Measurements from ENCODE around the gene AIFM2.
"Not testable (repeated sequence)": the region's sequence is repeated elsewhere in the genome, so short reads cannot be mapped to it uniquely, and the experiment has no call there.

The AIFM2 gene

DNA sequence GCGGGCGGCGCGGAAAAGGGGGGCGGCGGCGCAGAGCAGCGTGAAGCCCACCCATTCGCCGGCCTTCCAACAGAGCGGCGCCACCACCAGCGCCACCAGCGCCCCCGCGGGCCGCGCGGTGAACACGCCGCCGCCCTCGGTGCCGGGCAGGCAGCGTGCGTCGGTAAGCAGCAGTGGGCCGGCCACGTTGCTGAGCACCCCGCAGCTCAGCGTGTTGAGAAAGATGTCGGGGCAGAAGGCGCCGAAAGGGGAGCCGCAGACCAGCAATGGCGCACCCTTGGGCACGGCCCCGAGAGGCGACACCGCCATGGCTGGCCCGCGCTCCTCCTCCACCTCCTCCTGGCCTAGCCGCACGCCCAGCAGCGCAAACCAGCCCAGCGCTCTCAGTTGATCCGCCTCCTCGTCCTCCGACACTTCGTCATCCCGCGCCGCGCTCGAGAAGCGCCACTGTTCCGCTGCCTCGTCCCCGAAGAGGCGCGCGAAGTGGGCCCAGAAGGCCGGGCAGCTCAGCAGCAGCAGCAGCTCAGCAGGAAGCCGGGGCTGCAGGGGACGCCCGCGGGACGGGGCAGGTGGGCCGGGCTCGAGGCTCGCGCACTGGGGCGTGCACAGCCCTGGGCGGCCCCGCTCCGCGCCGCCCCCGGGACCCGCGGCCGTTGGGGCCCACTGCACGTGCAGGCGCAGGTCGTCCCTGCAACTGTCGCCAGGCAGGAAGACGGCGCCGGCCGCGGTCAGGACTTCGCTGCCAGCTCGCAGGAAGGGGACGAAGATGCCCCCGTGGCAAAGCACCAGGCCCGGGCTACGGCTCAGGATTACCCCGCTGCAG, 13.3 kb upstream of the AIFM2 start:
- peak; percentile 21 to 38 for DNase-seq

DNA sequence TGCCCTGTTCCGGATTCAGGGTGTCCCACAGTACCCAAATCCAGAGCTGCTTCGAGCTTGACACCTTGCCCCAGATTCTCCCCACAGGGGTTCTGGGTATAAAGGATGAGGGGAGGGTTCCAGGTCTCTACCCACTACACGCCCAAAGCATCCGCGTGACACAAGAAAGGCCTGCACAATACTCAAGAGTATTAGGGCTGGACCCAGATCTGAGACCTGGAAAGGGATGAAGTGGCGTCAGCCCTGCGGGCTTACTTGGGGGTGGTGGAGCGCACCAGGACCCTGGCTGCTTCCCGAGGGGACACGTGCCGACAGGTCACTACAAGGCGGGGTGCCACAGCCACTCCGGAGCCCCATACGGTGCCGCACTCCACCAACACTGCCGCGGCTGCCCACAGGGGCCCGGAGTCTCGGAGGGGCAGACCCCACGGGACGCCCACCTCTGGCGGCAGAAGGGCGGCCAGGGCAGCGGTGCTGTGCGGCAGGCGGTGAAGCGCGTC, 12.6 kb upstream of the AIFM2 start:
- no peak for DNase-seq

DNA sequence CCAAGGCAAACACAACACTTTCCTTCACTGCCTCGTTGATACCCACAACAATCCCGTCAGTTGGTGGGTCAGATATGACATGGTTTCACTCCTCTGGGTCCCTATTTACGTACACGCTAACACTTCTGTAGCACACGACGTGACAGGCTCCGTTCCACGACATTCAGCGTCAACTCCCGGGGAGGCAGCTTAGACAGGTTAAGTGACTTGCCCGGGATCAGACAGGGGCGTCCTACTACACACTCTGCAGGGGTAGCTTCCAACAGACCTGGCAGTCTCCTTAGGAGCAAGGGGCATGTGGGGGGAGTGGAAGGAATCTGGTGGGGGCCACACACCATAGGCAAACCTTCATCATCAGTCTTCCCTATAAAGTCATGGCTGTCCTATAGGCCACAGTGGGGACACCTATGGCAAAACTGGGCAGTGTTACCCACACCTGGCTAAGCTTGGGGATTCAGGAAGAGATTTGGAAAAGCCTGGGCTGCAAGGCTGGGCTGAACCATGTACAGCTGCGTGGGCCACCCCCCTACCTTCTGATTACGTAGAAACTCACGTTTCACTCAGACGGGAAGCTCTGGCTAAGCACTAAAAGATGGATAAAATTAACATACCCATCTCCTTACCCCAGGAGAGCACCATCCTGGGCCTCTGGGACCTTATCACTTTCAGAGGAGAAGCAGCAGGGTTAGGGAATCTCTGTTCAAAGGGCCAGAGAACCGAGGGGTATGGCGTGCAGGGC, 11.9 kb upstream of the AIFM2 start:
- no peak for DNase-seq

DNA sequence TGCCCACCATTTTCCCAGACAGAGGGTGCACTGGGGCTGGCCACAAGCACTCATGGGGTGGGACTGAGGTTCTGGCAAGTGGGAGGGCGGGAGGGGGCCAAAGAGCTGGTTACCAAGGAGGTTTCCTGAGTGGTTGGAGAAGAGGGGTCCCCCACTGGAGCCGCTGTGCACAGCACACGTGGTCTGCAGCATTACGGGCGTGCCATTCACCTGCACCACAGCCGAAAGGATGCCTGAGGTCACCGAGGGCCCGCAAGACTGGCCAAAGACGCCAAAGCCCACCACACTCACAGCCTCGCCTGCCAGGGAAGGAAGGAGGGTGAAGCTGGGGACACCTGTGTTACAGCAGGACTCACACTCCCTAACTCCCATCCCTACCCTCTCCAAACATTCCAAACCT, 9.9 kb upstream of the AIFM2 start:
- no peak for DNase-seq

DNA sequence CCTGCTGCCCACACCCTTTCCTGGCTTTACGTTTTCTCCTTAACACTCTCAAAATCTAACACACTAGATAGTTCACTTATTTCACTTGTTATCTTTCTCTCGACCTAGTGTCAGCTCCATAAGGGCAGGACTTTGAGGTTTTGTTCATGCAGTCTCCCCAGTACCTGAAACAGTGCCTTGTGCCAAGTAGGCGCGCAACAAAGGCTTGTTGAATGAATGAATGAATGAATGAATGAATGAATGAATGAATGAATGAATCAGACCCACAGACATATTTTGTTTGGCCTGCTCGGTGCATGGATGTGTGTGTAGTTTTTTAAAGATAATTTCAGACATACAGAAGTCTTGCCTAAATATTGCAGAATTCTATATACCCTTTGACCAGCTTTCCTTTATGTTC, 7.7 kb upstream of the AIFM2 start:
- no peak for DNase-seq

DNA sequence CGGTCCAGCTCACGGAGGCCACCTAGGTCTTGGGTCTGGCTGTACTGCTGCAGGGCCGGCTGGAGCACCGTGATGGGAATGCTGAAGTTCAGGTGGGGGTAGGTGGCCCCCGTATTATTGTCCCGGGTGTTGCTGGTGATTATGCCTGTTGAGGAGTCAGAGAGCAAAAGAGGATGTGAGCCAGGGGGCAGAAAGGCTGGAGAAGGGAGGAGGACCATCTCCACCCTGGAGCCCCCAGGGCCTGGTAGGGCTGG, 7.3 kb upstream of the AIFM2 start:
- DNase-seq, result no peak

DNA sequence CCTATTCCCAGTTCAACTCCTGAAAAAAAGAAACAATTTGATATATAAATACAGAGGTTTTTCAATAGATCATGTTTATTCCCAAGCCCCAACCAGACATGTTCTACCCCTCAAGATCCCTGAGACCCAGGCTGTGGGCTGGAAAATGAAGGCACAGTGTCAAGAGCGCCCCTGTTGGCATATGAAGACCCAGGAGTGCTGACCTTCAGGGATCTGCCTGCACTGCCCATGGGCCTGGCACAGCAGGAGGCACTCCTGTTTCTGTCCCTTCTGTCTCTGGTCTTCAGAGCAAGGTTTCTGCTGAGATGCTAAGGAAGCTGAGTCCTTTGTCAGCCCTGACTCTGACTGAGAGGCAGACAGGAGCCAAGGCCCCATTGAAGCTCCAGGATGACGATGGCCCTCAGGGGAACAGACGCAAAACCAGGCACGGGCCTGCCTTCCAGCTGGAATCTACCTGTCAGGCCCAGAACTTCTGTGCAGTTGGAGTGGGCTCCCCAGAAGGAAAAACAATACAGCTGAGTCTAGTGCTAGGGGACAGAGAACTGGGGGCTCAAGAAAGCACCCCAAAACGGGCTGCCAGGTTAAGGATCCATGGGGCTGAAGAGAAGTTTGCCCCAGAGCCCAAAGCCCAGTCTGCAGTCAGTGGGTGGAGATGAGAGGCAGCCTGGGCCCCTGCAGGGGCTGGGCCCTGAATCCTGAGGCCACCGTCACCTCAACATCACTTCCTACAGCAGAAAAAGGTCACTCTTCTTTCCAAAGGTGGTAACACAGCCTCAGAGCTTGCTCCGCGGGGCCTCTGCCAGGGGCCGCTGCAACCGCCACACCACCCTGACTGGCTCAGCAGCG, 6.7 kb upstream of the AIFM2 start:
- DNase-seq, result no peak

DNA sequence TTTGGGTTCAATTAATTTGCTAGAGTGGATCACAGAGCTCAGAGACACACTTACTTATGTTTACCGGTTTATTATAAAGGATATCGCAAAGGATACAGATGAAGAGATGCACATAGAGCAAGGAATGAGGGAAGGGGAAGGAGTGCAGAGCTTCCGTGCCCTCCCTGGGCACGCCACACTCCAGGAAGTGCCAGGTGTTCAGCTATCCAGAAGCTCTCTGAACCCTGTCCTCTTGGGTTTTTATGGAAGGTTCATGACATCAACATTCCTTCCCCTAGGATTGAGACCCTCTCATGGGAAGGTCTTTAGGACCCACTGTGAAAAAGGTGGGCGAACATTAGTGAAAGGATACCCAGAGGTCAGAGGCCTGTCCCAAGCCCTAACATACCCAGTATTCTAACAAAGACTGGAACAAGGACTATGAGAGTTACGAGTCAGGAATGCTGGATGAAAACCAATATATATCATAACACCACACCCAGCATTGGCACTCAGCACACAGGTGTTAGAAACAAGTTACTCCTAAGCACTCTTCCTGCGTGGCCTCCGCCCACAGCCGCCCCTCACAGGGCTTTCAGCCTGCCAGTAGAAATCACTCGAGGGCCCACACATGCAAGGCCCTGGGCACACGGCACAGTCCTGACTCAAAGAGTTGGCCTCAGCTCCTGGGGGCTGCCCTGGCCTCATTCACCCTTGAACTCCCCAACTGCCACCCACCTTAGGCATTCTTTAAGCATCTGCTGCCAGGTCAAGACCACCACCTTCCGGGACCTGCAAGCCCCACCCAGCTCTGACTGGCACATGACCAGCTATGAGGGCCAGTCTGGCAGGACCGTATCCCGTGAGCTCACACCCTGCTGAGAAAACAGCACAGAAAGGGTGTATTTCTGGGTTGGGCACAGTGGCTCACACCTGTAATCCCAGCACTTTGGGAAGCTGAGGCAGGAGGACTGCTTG, 5.6 kb upstream of the AIFM2 start:
- DNase-seq, result no peak

DNA sequence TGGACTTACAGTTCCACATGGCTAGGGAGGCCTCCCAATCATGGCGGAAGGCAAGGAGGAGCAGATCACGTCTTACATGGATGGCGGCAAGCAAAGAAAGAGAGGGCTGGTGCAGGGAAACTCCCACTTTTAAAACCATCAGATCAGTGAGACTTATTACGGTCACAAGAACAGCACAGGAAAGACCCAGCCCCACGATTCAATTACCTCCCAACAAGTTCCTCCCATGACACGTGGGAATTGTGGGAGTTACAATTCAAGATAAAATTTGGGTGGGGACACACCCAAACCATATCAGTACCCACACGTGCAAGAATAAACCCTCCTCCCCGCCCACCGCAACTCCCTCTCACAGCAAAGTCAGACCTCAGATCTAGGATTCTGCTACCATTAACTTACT, 4.5 kb upstream of the AIFM2 start:
- no peak for DNase-seq

DNA sequence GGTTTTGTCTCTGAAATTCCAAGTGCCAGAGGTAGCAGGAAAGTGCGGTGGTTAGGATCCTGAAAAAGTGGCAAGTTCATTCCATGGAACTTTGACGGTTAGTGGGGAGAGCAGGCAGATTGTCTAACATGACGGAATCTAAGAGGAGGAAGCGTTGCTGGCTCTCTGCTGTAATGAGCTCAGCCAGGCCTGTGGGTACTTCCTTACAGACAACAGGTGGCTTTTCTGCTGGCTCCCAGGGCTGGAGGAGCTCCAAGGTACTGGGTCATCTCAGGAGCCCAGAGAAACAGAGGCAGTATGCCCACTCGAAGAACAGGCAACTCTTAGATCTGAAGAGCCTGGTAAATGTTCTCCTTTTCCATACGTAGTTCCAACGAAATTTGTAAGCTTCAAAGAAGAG, 3.1 kb upstream of the AIFM2 start:
- DNase-seq, result no peak

DNA sequence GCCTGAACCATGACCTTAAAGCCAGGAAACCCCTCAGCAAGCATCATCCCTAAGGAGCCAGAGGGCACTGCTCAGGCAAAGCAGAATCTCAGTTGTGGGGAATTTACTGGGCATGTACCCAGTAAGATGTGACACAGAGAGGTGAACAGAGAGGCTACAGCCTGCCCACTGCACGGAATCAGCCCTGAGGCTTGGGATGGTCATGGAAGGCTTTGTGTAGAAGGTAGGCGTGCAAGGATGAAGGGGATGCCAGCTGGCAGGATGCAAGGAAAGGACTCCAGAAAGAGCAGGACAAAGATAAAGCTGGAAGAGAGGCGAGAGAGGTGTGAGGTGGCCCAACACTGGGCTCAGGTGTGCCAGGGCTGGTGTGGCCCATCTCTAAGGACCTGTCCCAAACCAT, 2.4 kb upstream of the AIFM2 start:
- no peak for DNase-seq

DNA sequence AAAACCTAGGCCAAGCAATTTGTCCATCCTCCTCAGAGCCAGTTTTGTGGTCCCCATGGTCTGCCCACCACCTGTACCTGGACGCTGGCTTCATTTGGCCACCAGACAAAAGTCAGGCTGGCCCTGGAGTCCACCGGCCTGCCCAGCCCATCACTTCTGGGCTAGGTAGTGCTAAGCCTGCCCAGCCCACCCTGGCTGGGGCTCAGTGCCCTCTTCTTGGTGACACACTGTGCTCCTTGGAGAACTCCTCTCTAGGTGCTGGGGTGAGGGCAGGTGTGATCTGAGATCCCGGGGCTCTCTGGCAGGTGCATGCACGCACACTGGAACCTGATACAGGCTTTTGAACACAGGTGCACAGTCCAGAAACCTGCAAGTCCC, 1.1 kb downstream of the AIFM2 start:
- no peak for DNase-seq

DNA sequence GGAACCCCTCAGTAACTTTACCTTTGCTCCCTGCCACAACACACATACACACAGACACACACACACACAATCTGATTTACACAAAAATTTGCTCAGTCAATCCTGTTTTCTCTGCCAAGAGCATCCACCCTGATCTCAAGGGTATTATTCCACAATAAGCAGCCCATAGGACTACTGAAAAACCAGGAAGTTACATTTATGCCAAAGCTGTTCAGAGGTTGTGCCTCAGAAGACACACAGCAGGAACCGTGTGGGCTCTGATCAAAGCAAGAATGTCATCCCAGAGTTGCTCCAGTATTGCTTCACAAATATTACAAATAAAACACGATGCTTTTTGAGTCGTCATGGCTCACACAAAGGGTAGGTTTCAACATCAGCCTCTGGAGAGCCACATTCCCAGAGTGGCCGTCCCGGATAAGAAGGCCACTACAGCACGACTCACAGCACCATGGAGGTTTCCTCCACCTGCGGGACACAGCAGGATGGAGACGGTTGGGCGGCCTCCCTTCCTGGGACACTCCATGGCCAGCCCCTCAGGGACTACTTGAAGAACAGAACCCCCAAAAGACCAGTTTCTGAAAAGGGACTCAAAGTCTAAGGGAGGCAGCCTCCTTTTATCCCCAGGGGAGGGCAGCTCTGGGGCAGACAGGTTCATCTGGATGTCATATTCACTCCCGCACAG, 1.6 kb downstream of the AIFM2 start:
- DNase-seq, result no peak

DNA sequence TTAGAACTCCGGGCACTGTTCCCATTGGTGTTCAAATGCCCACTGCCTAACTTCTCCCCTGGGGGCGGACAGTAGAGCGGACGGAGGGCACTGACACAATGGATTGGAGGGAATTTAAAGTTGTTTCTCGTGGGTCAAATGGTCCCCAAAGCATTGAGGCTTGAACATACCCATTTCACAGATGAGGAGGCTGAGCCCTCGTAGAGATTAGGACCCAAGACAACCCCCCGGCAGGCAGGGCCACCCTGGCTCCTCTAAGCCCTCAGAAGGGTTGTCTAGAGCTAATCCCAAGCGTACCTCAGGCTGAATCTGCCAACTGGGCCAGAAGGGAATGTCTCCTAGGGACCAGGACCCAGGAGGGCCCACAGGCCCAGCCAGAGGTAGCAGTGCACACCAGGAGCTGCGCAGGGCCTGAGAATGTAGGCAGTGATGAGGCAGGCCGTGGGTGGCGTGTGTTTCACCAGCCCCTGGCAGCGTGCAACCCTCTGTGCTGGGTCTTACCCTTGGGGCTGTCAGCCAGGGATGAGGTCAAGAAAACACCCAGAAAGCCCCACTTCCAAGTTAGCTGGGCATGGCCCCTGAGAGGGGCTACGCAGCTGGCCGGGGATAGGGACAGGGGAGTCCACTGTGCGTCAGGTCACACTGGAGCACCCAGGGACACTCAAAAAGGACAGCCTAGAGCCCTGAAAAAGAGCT, 5.8 kb downstream of the AIFM2 start:
- DNase-seq, result no peak

DNA sequence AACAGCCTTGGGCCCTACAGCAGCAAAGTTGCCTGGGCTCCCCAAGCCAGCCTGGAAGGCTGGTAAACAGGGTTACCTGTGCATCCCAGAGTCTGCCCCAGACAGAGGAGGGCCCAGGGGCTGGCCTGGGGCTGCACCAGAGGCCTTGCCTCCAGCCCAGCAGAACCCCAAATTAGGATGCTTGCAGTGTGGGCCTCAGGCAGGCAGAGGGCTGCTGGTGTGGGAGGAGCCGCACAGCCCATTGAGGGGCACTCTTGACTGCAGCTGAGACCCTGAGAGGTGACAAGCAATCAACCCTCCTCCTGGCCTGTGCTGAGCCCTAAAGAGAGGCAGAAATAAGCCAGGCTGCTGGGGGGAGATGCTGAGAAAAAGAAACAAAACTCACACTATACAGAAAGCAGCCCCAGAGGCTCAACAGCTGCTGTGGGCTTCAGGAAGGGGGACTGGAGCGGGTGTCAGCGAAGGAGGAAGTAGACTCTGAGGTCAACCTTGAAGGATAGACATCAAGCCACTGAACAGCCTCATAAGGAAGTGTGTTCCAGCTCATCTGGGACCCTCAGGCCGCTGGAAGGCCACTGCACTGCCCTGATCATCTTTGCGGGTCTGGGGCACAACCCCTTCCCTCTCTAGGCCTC, 6.6 kb downstream of the AIFM2 start:
- no peak for DNase-seq

DNA sequence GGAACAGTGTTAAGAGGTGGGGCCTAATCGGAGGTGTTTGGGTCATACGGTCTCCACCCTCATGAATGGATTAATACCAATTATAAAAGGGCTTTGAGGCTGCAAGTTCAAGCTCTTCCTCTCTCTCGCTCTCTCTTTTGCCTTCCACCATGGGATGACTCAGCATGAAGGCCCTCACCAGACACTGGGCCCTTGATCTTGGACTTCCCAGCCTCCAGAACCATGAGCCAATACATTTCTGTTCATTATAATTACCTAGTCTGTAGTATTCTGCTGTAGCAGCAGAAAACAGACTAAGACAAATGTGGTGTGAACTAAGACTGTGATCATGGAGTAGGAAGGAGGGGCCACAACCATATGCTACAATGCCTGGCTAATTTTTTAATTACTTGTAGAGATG, 7.7 kb downstream of the AIFM2 start:
- DNase-seq, result no peak

DNA sequence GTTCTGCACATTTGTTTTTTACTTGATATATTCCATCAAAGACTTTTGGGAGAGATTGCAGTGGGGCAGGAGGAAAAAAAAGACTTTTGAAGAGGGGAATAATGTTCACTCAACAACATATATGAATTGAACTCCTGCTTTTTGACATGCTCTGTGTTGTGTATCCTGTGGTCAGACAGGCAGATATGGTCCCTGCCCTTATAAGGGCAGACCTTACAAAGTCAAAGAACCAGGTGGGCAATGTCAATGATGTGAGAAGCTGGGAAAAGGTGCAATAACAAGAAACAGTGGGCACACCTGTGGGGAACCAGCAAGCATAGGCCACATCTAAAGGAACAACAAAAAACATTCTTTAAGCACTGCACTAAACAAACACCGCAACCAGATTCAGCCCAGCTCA, 8.2 kb downstream of the AIFM2 start:
- DNase-seq, result no peak

DNA sequence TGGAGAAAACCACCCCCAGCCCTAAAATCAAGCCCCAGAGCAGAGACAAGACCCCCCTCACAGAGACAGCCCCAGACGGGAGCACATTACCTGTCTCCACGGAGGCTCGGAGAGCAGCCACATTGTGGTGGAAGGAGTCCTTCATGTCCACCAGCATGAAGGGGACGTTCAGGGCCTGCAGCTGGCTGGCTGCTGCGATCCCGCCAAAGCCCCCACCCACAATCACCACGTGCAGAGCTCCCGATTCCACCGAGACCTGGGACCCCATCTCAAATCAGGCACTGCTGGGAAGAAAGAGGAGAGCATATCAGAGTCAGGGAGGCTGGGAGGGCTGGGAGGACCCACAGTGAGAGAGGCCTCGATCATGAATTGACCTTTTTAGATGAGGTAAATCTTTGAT, 8.8 kb downstream of the AIFM2 start:
- DNase-seq, result no peak

DNA sequence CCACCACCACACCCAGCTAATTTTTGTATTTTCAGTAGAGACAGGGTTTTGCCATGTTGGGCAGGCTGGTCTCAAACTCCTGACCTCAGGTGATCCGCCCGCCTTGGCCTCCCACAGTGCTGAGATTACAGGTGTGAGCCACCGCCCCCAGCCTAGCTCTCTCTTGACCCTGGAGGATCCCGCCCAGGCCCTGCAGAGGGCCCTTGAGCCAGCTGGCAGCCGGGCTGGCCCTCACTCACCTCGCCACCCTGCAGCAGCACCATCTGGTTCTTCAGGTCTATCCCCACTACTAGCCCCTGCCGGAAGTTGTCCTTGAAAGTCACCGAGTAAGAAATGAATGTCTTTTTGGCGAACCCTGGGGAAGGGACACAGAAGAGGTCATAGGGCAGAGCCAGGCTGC, 9.5 kb downstream of the AIFM2 start:
- not testable (repeated sequence) for DNase-seq

DNA sequence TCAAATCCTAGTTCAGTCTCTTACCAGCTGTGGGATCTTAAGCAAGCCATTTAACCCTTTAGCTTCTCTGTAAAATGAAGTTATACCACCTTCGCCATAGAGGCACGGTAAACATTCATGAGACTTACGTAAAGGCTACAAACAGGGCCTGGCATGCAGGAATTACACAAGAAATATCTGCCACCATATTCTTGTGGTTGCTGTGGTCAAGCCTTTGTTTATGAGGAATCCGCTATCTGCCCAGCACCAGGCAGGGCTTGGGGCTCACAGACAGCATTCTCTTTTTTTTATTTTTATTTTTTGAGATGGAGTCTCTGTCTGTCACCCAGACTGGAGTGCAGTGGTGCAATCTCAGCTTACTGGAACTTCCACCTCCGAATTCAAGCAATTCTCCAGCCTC, 9.9 kb downstream of the AIFM2 start:
- DNase-seq, result no peak

Measured in NCI-H1930 (cell line).